NCI-H2171 treated with DMSO at 0.1 percent for 48 hours (cell line): Measurements from ENCODE around the gene C1orf21.

ENCODE experiments used
- DNase-seq: peaks from one replicate; lab custom pipeline; 2025; lab: John Stamatoyannopoulos, UW

C1orf21 gene

DNA sequence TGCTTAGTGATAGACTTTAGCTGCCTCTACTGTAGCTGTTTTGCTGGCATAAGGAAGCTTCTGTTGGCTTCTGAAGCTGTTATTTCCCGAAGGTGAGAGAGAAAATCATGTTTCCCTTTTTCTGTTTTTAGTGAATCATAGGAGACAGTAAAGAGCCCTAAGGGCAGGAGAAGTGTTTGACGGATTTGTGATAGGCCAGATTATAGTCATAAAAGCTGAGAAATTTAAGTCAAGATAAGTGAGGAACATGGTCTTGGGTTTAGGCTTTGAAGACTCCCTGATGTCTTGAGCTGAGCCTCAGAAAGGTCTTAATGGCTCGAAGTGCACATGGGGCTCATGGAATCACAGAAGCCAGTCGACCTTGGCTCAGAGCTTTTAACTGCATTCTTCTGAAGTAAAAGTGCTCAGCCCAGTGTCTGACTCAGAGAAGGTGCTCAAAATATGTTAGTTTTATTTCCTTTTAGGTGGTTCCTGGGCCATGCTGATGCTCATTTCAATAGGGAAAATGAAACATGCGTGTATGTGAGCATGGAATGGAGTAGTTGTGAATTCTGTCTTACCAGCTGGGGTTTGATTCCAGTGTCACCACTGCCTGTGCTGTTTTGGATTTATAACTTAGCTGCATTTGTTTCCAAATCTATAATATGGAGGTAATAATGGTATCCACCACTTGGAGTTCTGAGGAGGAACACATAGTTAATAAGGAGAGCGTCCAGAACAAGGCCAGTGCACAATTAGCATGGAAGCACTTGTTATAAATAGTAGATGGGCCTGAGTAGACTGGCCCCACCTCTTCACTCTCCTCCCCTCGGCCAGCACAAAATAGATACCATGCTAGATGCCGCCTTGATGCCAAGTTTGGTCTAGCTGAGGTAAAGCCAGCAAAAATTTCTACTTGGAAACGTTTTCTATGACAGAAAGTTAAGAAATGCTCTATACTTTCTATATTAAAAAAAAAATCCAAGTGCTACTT, 99.2 kb downstream of the C1orf21 start:
- no peak for DNase-seq

DNA sequence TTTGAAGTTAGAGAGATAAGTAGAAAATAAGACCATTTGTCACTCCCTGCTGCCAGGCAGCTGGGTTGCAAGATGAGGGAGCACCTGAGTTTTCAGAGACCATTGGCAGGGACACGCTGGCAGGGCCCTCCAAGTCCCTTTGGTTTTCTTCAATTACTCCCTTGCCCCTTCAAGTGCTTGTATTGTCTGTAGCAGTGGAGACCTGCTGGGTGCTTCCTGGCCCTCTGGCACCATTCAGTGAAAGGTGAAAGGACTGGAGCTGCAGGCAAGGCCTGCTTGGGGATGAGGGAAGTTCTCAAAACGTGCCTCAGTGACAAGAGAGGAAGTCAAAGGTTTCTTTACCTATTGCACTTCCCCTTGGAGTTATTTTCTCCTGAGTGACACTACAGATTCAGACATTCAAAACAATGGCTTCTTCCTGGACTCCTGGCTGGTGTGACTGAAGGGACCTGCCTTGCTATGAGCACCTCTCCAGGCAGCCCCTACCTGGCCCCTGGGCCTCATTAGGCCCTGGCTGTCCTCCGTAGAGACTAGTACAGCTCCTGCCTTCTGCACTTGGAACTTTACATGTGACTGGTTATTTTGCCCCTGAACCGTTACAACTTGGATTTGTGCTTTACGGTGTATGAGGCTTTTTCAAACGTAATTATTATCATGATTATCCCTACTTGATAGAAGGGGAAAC, 100.1 kb downstream of the C1orf21 start:
- no peak for DNase-seq

GRCh38 chr1:184487531-184488193, 100.8 kb downstream of the C1orf21 start:
- no peak for DNase-seq

DNA sequence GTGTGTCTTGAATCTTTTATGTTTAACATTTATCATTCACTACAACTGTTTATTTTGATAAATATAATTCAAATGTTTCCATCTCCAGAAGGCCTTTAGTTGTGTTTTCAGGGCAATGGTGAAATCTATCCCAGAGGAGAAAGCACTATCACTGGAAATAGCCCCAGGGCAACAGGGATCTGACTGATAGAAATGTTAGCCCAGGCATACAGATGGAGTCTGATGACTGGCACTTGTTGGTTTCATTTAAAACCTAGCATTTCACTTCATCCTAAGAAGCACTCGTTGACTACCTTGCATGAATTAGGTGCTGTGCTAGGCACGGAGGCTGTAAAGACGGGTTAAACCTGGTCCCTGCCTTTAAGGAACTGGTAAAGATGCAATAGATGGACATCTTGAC, 103.1 kb downstream of the C1orf21 start:
- no peak for DNase-seq

DNA sequence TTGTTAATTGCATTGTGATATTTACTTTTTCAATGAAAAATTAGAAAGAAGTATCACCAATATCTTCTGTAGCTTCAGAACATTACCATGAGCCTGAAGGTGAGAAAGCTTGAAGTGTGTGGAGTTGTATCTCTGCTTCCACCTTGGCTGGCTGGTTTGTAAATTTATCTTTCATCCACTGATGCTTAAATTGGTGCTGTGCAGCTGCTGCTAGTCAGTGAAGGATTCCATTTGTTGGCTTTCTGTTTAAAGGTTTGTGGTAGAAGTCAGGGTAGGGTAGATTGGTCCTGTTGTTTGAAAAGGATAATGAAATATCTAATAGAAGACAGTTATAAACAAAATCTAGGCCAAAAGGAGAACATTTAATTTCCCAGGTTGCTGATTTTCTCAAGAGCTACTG, 105.7 kb downstream of the C1orf21 start:
- DNase-seq = no peak

- no peak for DNase-seq
Measured at GRCh38 chr1:184493987-184494388, 107.2 kb downstream of the C1orf21 start.

DNA sequence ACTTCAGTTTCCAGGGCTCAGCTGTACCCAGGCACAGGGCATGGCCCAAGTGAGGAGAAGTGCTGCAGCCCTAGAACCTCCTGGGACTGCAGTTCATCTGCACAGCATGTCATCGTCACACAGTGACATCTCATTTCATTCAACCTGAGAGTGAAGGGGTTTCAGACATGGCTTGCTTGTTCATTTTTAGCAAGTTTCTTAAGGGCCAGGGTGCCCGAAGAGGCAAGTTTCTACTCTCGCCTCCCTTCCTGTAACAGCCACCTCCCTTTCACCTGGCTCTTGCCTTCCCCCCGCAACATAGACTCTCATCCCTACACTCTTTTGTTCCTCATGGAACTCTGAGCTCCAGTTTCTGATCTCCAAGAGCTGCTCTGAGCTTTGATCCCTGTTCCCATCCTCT, 108.1 kb downstream of the C1orf21 start:
- DNase-seq = no peak

GRCh38 chr1:184497959-184498723, 111.3 kb downstream of the C1orf21 start:
- DNase-seq = no peak

DNA sequence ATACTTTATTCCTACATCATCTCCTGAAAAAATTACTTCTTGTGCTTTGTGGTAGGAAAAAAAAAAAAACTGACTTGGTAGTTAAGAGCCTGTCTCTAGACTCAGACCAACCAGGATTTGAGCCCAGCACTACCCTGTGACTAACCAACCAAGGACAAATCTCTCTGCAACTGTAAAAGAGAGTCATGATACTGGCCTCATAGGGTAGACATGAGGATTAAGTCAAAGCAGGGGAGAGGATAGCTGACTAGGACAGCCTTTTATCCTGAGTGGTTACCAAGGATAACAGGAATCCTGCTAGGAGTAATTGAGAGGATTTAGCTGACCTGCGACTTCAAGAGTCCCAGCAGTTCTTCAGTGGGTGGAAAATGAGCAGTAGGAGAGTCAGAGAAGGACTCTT, 112.8 kb downstream of the C1orf21 start:
- DNase-seq = no peak

DNA sequence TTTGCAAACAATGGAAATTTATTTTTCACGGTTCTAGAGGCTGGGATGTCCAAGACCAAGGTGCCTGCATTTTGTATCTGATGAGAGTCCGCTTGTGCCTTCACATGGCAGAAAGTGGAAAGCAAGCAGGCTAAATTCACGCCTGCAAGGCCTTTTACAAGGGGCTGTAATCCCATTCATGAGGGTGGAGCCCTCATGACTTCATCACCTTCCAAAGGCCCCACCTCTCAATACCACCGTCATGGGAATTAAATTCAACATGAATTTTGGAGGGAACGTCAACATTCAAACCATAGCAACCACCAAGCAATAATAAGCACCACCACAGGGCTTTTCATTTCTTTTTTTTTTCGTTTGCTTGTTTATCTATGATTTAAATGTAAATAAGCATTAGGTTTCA, 115.3 kb downstream of the C1orf21 start:
- DNase-seq = no peak

- no peak for DNase-seq
Measured at GRCh38 chr1:184503221-184503749, 116.5 kb downstream of the C1orf21 start.

- no peak for DNase-seq
Measured at GRCh38 chr1:184504040-184504954, 117.5 kb downstream of the C1orf21 start.

- no peak for DNase-seq
Measured at GRCh38 chr1:184504955-184505338, 118.1 kb downstream of the C1orf21 start.

- DNase-seq = no peak
Measured at GRCh38 chr1:184506481-184506880, 119.7 kb downstream of the C1orf21 start.

- no peak for DNase-seq
Measured at GRCh38 chr1:184507165-184507564, 120.3 kb downstream of the C1orf21 start.

GRCh38 chr1:184507604-184508280, 120.9 kb downstream of the C1orf21 start:
- no peak for DNase-seq

- no peak for DNase-seq
Measured at GRCh38 chr1:184509105-184509504, 122.3 kb downstream of the C1orf21 start.

GRCh38 chr1:184510110-184510509, 123.3 kb downstream of the C1orf21 start:
- no peak for DNase-seq

DNA sequence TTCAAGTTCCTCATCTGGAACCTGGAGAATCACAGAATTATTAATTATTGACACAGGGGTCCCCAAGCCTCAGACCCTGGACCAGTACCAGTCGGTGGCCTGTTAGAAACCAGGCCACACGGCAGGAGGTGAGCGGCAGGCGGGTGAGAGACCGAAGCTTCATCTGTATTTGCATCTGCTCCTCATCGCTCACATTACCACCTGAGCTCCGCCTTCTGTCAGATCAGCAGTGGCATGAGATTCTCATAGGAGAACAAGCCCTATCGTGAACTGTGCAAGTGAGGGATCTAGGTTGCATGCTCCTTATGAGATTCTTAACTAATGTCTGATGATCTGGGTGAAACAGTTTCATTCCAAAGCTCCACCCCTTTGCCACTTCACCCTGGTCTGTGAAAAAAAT, 125.9 kb downstream of the C1orf21 start:
- DNase-seq = no peak

- DNase-seq = no peak
Measured at GRCh38 chr1:184513421-184513820, 126.6 kb downstream of the C1orf21 start.
